Stomach (tissue), 9 donors: ENCODE data around the gene UBE2V1. TPM values are rescaled to one million over a fixed set of nuclear protein-coding genes. Genes with fewer than 3 reads are reported as not detected.

Source experiments
- DNase-seq, 2 donors: peaks; one replicate each; pipeline versions ENCODE4 v3.0.0 to v3.0.0-alpha.2; 2013 to 2019
- H3K27ac ChIP-seq, 5 donors: fragments of 200-600 bp in 4 of 5; sonication (generic) in 4 of 5; one replicate each; pipeline ENCODE4 v1.5.1; 2013 to 2019; ENCODE audit warnings: mild to moderate bottlenecking in 1 of 5, moderate library complexity in 1 of 5
- H3K27me3 ChIP-seq, 3 donors: fragments of 200-600 bp; sonication (generic); one replicate each; pipeline ENCODE4 v1.5.1; 2017 to 2019; ENCODE audit warnings: mixed run types in 1 of 3
- H3K36me3 ChIP-seq, 4 donors: fragments of 200-600 bp; sonication (generic); 1 replicate in 3 of 4; 2 replicates in 1 of 4; pipeline ENCODE4 v1.5.1; 2016 to 2019
- H3K4me1 ChIP-seq, 4 donors: fragments of 200-600 bp; sonication (generic); one replicate each; pipeline ENCODE4 v1.5.1; 2016 to 2019
- H3K4me3 ChIP-seq, 4 donors: fragments of 200-600 bp; sonication (generic) in 3 of 4; one replicate each; pipeline ENCODE4 v1.5.1; 2016 to 2019; ENCODE audit warnings: mild to moderate bottlenecking in 1 of 4
- H3K9me3 ChIP-seq, 4 donors: fragments of 200-600 bp; sonication (generic); one replicate each; pipeline ENCODE4 v1.5.1; 2016 to 2019
- CTCF ChIP-seq, 7 experiments: fragments of 450-650 bp in 4 of 7; fragments of 200-600 bp in 3 of 7; sonication (generic) in 3 of 7; IDR thresholded peaks; one replicate each; pipeline ENCODE4 v1.5.1; 2016 to 2019; ENCODE audit warnings: antibody characterized with exemption in 7 of 7, control low read depth in 2 of 7, mild to moderate bottlenecking in 1 of 7
- EP300 ChIP-seq: sonication (generic); formaldehyde crosslinking; IDR thresholded peaks from one replicate; pipeline ENCODE4 v1.6.1; 2017; ENCODE audit warnings: antibody characterized with exemption
- POLR2A ChIP-seq, 4 donors: fragments of 450-650 bp; IDR thresholded peaks; one replicate each; pipeline ENCODE4 v1.6.1; 2016; ENCODE audit warnings: antibody characterized with exemption in 4 of 4, control low read depth in 2 of 4, mild to moderate bottlenecking in 1 of 4, moderate library complexity in 1 of 4
- POLR2AphosphoS5 ChIP-seq, 3 donors: sonication (generic); formaldehyde crosslinking; IDR thresholded peaks; one replicate each; pipeline ENCODE4 v1.6.1; 2016; ENCODE audit warnings: antibody characterized with exemption in 3 of 3
- WGBS, 5 donors: extraction: QIAGEN DNeasy Blood & Tissue Kit in 3 of 5; methylation state at CpG; one replicate each; pipeline versions ENCODE4 v1.1.5 to v1.1.7; 2013 to 2018; 5-methylcytosine and 5-hydroxymethylcytosine counted together
- intact Hi-C: fragments of 100-400 bp; cut with DNase I; formaldehyde crosslinking; loops from one replicate; pipeline ENCODE4 v1.15.1; 2023; ENCODE audit warnings: low total_unique reads
- polyA plus RNA-seq, 3 donors: library from polyadenylated mRNA; stranded (reverse); fragments of 200-250 nt; gene quantifications; one replicate each; pipeline ENCODE4 v1.2.3, GENCODE V29; 2013
- total RNA-seq, 5 donors: library from RNA; depleted of rRNA; stranded (reverse); fragments of >200 nt; gene quantifications; one replicate each; pipeline versions ENCODE4 v1.1.0 to v1.2.3, GENCODE V29; 2014 to 2016
- donor health status: healthy with polysubstance abuse.
- donor health status: Bipolar disorder and iron deficiency.
- donor health status: healthy.

UBE2V1 gene
- total and polyA plus RNA-seq, 8 donors: 52.6 to 111 (median 72.5) TPM

DNA sequence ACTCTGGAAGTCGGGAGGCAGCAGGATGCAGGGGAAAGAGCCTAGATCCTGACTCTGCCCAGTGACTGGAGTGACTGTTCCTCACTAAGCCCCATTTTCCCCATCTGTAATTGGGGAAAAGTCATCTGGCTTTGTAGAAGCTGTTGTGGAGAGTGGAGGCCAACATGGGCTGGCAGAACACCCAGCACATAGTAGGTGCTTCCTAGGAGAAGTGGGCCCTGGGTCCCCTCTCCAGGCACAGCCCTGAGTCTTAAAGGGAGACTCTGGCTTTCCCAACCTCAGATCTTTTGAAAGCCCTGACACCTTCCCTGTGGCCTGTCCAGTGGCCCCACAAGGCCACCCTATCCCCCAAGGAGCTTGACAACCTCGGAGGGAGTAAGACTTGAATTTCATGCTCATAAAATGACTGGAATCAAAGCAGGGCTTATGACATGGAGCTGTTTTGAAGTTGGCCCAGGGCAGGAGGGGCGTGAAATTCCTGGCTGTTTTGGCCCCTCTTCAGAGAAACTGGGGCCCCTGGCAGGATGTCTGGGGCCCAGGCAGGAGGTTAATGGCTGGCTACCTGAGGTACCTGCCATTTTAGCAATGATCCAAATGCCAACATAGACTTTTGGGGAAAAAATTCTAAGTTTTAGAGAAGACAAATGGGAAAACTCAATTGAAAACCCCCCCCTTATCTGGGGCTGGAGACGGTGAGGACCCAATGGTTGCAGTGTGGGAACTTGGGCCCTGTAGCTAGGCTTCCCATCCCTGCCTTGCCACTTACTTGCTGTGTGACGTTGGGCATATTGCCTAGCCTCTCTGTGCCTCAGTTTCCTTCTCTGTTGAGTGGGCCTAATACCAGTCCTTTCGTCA lies 51.6 kb downstream of the UBE2V1 start:
- no peak for DNase-seq
- Histone ChIP-seq H3K27me3 (no peaks in the 10 kb centered on the region), H3K9me3 (no peaks in the 10 kb centered on the region), H3K36me3 (no peaks in the 10 kb centered on the region), H3K4me1 (no peaks in the 10 kb centered on the region), H3K27ac (no peak overlapping the region), H3K4me3 (no peak overlapping the region)
- intact Hi-C loops: no loop called here
- TF ChIP-seq POLR2AphosphoS5 (IDR thresholded peaks at IDR 0.05): no peak
- no peak for TF ChIP-seq CTCF (IDR thresholded peaks at IDR 0.05)
- TF ChIP-seq POLR2A (IDR thresholded peaks at IDR 0.05): no peak
- no peak for TF ChIP-seq EP300
- 74 to 86% (median 81%) methylated on average over 6 of the region's 6 CpGs for WGBS, 5 donors

GRCh38 chr20:50058662-50059402 lies 54.1 kb downstream of the UBE2V1 start:
- Histone ChIP-seq H3K36me3 (no peaks in the 10 kb centered on the region), H3K27me3 (peaks cover 0 to 7% (median 0%) of the 10 kb centered on the region in 3 donors)

GRCh38 chr20:50057714-50058053 lies 55.3 kb downstream of the UBE2V1 start:
- intact Hi-C loops: no loop called here
- Histone ChIP-seq H3K36me3 (no peaks in the 10 kb centered on the region), H3K4me1 (peaks cover 10 to 32% (median 23%) of the 10 kb centered on the region in 4 donors), H3K27me3 (peaks cover 0 to 13% (median 0%) of the 10 kb centered on the region in 3 donors), H3K9me3 (no peaks in the 10 kb centered on the region), H3K4me3 (no peak overlapping the region), H3K27ac (no peak overlapping the region)
- DNase-seq: no peak
- WGBS, 5 donors: 94 to 100% (median 99%) methylated on average over 1 of the region's 1 CpG; no CpG with 5 or more reads in 1 of the 5 donors
- TF ChIP-seq CTCF (IDR thresholded peaks at IDR 0.05) (no peak), POLR2AphosphoS5 (IDR thresholded peaks at IDR 0.05) (no peak)

More at GRCh38 chr20:50058662-50059402, 54.1 kb downstream of the UBE2V1 start:
- WGBS, 5 donors: 67 to 81% (median 79%) methylated on average over 11 of the region's 11 CpGs
- TF ChIP-seq POLR2A (IDR thresholded peaks at IDR 0.05): no peak
- no peak for TF ChIP-seq CTCF (IDR thresholded peaks at IDR 0.05)
- no peak for TF ChIP-seq EP300
- TF ChIP-seq POLR2AphosphoS5 (IDR thresholded peaks at IDR 0.05): no peak
- intact Hi-C loops: no loop called here
- DNase-seq: no peak
- Histone ChIP-seq H3K4me1 (peaks cover 10 to 23% (median 17%) of the 10 kb centered on the region in 4 donors), H3K4me3 (no peak overlapping the region), H3K27ac (no peak overlapping the region), H3K9me3 (no peaks in the 10 kb centered on the region)

DNA sequence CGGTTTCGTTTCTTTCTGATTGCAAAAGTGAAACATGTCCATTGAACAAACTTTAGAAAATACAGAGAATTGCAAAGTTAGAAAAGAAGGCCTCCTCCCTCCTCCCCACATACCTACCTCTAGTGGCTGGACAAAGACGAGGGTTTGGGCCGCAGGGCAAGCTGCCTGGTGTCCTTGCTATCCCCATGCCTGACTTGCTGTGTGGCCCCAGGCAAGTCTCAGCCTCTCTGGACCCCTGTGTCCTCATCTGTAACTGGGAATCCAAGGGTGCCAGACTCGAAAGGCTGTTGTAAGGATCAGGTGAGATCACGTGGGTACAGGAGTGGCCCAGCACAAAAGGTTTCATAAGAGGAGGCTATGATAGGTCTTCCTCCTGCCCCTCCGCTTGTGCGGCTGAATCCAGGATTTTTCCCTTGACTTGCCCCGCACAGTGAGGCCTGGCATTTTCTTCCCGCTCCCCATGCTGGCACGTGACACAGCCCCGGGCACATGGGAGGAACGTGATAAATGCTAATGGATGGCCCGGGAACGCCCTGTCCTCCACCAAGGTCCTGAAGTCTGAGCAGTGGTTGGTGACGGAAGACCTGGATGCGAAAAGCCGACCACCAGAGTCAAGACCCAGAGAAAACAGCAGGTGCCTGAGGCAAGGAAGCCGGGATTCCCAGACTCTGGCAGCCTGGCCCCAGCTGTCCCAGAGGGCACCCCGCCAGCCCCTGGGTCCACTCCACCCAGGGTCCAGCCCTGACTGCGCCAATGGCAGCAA lies 55.8 kb downstream of the UBE2V1 start:
- H3K36me3 ChIP-seq: no peaks in the 10 kb centered on the region
- no peak for DNase-seq
- H3K4me3 ChIP-seq: no peak overlapping the region
- peaks cover 0 to 13% (median 0%) of the 10 kb centered on the region in 3 donors for H3K27me3 ChIP-seq
- no peak for TF ChIP-seq POLR2AphosphoS5 (IDR thresholded peaks at IDR 0.05)
- no peak for TF ChIP-seq EP300
- no peak for TF ChIP-seq POLR2A (IDR thresholded peaks at IDR 0.05)
- no peak for TF ChIP-seq CTCF (IDR thresholded peaks at IDR 0.05)
- 87 to 92% (median 90%) methylated on average over 20 to 21 of the region's 21 CpGs for WGBS, 5 donors
- H3K27ac ChIP-seq: no peak overlapping the region
- intact Hi-C loops: no loop called here
- no peaks in the 10 kb centered on the region for H3K9me3 ChIP-seq
- peaks cover 10 to 33% (median 23%) of the 10 kb centered on the region in 4 donors for H3K4me1 ChIP-seq
